NCI-H526 treated with DMSO at 0.1 percent for 48 hours (cell line): ENCODE measurements around the gene MRPS24.
"Not testable (repeated sequence)": the region's sequence is repeated elsewhere in the genome, so short reads cannot be mapped to it uniquely, and the experiment has no call there.

ENCODE experiments used
- DNase-seq: peaks from one replicate; lab custom pipeline; 2025; lab: John Stamatoyannopoulos, UW

The MRPS24 gene

DNA sequence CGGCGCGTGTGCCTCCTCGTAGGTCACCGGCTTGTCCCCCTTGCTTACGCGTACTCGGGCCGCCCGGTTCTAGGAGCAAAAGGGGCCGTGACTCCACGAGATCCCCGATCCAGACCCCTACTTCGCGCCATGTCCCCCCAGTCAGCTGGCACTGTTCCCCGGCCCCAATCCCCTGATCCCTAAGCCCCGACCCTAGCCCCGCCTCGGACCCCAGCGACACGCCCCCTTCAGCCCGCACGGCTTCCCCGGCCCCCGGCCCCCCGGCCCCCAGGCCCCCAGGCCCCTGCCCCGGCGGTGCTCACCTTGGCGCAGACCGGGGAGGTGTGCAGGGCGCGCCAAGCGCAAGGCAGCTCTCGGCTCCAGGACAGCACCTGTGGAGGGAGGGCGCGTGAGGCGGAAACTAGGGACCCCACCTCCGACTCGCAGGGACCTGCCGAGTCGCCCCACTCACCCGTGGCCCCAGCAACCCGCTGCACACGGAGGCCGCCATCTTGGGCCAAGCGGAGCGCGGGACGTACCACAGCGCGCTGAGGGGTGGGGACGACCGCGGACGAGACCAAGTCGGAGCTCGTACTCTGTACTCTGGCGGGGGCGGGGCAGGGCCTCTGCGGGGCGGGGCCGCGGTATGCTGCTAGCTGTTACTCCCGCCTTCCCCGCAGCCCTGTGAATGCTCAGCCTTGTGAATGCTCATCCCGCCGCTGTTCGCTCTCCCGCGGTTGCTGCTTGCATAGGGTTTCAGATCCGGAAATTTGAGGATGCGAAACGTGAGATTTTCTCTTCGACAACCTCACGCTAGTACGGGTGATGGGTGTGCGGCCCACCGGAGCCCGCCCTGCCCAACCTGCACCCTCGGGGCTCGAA, at the start of gene MRPS24:
TSS of gene MRPS24 (minus strand) at position 512 of the 861 bp plus-strand sequence. CDS start at position 490, 22 bp downstream.
- peak; percentile 92 for DNase-seq

DNA sequence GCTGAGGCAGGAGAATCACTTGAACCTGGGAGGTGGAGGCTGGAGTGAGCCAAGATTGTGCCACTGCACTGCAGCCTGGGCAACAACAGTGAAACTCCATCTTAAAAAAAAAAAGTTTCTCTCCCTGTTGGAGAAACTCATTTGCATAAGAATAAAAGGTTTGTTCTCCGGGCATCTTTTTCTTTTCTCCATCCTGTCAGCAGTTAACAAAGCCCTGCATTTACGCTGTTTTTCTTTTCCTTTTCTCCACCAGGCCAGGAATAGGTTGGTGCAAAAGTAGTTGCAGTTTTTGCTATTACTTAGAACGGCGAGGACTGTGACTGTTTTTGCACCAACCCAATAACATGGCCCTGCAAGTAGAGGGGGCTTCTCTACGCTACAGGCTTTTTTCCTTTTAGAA, 46.6 kb upstream of the MRPS24 start:
- no peak for DNase-seq

DNA sequence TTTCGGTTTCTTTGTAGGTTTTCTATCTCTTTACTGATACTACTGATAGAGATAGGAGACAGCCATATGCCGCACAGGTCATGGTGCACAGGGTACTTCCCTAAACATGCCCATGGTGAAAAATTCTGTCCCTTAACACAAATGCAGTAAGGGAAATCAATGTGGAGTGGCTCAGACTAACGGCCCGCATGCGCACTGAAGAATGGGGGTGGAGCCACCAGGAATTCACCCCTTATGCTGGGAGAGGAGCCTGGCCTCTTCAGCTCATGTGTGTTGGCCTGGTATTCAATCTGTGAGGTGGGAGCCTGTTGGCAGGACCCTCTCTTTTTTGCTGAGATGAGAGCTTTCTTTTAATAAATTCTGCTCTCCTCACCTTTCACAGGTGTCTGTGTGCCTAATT, 45.5 kb upstream of the MRPS24 start:
- DNase-seq: no peak

DNA sequence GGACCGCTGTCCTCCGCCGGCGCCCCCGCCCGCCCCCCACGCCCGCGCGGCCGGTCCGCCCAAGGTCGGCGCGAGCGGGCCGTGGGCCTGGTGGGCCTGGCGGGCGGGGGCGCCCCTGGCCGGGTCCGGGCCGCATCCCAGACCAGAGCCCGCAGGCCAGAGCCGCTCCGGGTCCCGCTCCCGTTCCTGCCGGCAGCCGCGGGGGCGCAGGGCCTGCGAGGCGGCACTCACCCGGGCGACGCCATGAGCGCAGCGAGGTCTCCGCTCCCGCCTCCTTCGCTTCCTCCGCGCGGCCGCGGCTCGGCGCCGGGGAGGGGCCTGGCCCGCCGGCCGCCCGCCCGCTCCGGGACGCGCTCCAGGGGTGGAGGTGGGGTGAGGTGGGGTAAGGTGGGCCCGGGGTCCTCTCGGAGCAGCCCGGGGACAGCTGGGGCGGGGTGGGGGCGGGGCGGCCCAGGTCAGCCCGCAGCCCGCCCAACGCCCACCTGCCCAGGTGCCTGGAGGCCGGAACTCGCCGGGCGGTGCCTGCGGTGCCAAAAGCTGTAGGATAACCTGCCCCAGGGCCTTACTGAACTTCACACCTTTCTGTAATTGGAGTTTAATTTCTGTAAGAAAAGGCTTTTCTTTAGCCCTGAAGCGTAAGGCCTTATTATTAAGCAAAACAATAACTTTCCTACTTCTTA, 37.2 kb upstream of the MRPS24 start, which contains the start of gene URGCP:
TSS of gene URGCP (minus strand) at position 266 of the 680 bp plus-strand sequence. CDS start at position 245, 21 bp downstream.
- DNase-seq: no peak

DNA sequence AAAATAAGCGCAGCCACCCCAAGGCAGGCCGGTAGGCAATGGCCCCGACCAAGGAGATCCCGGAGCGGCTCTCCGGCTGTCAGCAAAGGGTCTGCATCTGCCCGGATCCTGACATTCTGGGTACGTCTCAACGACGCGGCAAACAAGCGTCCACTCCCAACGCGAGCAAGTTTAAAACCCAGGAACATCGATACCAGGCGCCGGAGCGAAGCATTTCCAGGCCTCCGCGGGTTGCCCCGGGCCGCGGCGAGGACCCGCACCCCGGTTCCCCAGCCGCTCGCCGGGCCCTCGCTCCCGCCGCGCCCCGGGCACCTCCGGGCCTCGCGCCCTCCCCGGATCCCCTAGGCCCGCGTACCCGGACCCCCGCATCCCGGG, 36.6 kb upstream of the MRPS24 start:
- DNase-seq: peak; percentile 24

DNA sequence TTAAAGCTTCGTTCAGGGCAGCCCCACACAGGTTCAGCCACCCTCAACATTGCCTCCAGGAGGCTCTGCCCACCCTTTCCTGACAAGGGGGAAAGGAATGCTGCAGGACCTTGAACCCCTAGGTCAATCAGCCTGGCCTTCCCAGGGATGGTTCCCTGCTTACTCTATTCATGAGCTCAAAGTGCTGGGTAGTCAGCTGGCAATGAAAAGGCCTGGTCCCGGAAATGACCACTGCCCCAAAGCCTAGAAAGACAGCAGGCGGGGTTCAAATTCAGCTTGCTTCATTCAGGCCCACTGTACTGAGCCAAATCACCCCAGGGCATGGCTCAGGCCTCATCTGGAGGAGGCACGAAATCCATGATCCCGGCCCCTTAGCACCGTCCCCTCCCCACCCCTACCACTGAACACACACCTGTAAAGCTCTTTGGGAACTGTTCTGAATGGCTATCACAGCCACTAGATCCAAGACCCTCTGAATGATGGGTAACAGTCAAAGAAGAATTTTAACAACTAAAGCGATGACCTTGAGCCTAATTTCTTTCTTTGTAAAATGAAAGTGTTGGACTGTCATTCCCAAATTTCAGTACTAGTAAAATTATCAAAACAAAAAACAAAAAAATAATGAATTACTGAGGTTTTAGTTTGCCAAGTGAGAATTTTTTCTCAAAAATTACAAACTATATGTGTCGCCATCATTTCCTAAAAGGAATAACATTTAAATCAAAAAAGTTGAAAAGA, 36.1 kb upstream of the MRPS24 start:
- no peak for DNase-seq

DNA sequence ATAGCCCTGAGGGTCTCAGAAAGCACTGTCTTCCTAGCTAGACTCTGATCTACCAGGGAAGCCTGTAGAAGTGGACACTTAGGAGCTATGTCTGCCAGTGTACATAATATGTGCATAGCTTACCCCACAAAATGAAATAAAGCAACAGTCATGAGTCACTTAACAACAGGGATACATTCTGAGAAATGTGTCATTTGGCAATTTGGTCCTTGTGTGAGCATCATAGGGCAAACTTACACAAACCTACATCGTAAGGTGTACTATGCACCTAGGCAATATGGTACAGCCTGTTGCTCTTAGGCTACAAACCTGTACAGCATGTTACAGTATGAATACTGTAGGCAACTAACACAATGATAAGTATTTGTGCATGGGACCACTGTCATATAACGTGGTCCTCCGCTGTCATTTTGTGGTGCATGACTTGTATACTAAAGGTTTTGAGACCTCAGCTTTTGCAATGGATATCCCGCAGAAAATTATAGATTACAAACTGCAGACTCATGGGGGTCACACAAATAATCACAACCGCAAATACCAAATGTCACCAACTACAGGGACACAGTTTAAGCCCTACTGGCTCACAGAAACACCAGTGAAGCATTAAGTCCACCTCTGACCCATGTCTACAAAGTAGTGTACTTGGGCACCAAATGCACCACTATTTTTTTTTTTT, 35.4 kb upstream of the MRPS24 start:
- DNase-seq: no peak

DNA sequence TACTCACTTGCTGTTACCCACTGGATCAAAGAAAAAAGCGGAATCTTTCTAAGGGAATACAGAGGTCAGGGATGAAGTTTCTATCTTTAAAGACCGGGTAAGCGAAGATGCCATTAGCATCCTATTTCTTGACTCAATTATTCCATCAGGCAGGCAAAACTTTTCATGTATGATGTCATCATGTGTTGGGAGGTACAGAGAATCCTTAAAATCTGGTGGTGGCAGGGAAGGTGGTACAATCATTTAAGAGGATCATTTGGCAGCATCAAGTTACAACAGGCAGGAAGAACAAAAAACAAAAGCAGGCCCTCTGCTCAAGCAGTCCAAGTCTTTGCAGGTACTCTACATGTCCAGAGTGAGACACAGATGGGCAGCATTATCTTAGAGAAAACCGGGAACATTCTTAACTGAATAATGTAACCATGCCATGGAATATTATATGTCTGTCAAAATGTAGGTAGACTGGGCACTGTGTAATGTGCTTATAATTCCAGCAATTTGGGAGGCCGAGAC, 33.3 kb upstream of the MRPS24 start:
- DNase-seq: no peak

DNA sequence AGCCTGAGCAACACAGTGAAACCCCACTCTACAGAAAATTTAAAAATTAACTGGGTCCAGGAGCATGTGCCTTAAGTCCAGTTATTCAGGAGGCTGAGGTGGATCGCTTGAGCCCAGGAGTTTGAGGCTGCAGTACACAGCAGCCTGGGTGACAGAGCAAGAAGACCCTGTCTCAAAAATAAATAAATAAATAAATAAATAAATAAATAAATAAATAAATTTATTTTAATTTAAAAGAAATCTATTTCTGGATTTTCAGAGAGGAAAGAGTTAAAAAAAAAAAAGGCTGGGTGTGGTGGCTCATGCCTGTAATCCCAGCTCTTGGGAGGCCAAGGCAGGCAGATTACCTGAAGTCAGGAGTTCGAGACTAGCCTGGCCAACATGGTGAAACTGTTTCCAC, 29.3 kb upstream of the MRPS24 start:
- DNase-seq: not testable (repeated sequence)

DNA sequence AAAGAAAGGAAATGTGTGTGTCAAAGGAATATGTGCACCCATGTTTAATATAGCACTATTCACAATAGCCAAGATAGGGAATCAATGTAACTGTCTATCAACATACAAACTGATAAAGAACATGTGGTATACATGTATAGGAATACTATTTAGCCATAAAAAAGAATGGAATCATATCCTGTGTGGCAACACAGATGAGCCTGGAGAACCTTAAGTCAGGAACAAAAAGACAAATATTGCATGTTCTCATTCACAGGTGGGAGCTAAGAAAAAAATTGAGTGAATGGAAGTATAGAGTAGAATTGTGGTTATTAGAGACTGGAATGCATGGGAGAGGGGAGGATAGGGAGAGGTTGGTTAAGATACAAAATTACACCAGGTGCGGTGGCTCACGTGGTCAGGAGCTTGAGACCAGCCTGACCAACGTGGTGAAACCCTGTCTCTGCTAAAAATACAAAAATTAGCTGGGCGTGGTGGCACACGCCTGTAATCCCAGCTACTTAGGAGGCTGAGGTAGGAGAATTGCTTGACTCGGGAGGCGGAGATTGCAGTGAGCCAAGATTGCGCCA, 26.6 kb upstream of the MRPS24 start:
- no peak for DNase-seq

DNA sequence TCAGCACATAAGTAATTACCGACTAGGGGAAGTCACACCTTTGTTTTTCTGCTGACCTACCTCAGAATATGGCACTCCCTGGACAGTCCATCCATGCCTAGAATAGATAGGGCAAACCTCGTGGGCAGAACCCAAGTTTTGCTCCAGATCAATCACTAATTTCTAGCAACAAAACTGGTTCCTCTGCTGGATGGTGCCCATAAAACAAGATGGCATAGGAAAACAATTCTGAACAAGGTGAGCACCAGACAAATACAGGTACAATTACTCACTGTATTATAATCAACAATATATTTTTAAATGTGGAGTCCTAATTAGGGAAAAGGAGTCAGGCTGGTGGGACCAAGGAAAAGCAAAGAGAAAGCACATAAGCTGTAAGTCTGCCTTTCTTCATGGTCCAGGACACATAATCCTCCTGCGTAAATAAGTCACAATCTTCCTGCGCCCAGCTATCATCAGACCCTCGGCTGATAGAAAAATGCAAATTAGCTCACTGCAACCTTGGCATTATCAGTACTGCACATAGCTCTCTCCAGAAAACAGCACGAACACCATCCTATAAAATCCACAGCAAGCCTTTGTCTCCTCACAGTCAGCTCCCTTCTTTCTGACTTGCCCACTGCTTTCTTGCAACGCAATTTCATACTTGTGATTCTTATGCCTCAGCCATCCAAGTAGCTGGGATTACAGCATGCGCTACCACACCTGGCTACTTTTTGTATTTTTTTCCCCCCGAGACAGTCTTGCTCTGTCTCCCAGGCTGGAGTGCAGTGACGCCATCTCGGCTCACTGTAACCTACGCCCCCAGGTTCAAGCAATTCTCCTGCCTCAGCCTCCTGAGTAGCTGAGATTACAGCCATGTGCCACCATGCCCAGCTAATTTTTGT, 22.0 kb upstream of the MRPS24 start:
- DNase-seq: peak; percentile 75

DNA sequence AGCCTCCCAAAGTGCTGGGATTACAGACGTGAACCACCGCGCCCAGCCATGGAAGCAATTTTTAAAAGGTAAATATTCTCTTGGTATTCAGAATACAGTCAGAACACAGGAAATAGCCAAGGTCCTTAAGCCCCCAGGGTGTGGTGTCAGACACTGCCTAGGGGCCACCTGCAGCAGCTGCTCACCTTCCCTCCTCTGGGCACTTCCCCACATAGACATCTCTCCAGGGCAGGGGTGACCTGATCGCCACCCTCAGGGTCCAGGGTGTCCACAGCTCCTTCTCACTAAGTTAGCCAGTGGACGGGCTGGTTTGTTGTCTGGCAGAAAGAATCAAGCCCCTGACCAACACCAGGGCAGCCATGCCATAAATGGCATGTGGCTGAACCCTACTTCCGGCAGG, 21.2 kb upstream of the MRPS24 start:
- DNase-seq: no peak

DNA sequence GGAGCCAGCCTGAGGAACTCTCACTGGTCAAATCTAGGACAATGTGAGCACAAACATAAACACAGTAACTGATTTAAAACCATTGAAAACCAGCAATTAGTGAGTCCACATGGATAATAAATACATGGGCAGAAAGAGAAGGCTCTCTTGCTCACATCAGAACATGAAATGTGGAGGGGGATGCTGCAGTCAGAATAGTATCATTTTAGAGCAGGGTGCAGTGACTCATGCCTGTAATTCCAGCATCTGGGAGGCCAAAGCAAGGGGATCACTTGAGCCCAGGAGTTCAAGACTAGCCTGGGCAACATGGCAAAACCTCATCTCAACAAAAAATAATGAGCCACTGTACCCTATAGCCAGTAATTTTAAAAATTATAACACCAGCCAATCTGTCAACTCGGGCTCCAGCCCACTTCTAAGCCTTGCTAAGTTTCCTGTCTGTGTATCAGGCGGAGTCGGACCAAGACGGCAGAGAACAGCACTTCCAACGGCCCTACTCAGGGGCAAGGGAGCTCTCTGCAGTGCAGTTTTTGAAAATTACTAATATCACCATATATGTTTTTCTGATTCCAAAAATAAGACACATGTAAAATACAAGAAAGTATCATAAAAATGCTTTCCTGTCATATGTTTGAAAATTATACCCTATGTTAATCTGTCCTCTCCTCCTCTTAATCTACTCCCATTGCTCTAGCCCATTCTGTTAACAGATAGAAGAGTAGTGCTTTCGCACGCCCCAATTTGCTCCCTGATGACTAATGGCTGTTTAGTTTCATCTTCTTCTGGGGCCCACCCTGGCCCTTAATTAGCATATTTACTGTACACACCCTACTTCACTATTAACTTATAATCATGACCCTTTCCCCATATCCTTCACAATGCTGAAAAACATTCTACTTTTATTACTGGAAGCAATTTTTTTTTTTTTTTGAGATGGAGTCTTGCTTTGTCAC, 20.0 kb upstream of the MRPS24 start:
- no peak for DNase-seq

DNA sequence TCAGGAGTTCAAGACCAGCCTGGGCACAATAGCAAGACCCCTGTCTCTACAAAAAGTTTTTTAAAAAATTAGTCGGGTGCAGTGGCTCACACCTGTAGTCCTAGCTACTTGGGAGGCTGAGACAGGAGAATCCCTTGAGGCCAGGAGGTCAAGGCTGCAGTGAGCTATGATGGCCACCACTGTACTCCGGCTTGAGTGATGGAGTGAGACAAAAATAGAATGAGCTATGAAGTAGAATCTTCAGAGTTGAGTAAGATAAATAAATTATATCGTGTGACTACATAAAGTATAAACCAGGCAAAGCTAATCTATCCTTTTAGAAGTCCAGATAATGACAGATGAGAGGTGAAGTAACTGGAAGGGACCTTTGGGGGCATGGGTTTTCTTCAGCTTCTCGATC, 15.3 kb upstream of the MRPS24 start:
- DNase-seq: no peak

DNA sequence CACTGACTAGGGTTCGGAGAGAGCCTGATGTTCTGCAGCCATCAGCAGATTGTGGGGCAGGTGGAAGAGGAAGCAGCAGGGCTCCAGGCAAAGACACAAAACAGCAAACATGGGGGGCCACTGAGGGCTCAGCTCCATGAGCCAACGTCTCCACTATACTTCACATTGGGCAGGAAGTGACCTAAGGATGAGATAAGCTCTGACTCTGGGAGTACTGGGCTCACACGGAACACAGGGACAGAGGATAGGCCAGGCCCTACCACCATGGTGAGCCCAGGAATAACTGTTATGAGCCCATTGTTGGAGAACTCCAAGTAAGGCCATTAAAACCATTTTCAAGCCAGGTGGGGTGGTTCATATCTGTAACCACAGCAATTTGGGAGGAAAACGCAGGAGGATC, 14.9 kb upstream of the MRPS24 start:
- no peak for DNase-seq

DNA sequence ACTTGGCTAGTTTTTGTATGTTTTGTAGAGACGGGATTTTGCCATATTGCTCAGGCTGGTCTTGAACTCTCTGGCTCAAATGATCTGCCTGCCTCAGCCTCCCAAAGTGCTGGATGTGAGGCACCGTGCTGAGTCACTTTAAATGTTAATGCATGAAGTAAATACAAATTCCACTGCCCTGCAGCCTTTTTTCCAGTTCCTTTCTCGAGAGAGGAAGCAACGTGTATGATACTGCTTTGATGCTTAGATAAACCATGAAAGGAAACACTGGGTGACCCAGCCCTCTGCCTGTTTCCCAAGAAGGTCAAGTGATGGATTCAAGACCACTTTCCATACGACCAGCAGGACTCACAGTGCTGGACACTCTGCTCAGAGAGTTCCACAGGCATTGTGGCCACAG, 11.3 kb upstream of the MRPS24 start:
- no peak for DNase-seq

DNA sequence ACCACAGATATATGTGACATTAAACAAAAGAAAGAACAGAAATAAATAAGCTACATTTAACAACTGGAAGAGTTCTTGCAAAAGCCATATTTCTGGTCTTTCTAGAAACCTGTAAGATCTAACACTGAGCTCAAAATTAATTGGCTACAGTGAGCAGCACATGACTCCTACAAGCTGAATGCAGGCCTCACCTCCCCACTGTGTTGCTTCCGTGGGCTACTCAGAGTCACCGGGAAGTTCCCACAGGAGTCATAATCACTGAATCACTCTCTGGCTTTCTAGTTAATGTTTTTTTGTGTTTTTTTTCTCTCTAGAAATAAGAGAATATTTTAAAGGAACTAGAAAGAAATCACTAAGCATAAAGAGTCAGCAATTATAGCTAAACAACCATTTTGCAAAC, 10.2 kb upstream of the MRPS24 start:
- no peak for DNase-seq

DNA sequence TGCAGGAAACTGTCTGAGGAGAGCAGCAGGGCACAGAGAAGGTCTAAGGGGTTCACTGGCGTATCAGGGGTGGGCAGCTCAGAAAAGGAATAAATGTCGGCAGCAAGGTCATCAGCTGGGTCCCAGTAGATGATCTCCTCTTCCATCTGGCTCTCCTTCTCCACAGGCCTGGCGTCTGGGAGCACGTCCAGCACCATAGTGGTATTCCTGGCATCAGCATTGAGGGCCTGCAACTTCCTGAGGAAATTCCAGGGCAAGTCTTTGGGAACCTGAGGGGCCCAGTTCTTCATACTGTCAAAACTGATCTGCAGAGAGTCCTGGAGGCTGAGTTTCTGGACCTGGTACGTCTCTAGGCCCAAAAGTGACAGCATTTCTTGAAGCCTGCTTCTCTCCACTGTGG, 9.6 kb upstream of the MRPS24 start:
- DNase-seq: no peak
